Esophagus muscularis mucosa (tissue), 4 donors: ENCODE measurements around the gene HNRNPA2B1. TPM values are rescaled to one million over a fixed set of nuclear protein-coding genes. Genes with fewer than 3 reads are reported as not detected.
"Not testable (repeated sequence)": the region's sequence is repeated elsewhere in the genome, so short reads cannot be mapped to it uniquely, and the experiment has no call there.

Source experiments
- DNase-seq: peaks from one replicate; pipeline ENCODE4 v3.0.0-alpha.2; 2017; ENCODE audit errors: extremely low spot score
- H3K27ac ChIP-seq, 4 donors: fragments of 200-600 bp; sonication (generic); replicated peaks in 1 of 4; 1 replicate in 3 of 4; 2 replicates in 1 of 4; pipeline ENCODE4 v1.5.1; 2016 to 2019; ENCODE audit warnings: mild to moderate bottlenecking in 1 of 4
- H3K27me3 ChIP-seq, 4 donors: fragments of 200-600 bp; sonication (generic); one replicate each; pipeline versions ENCODE4 v1.5.1 to v1.6.0; 2016 to 2019
- H3K36me3 ChIP-seq, 4 donors: fragments of 200-600 bp; sonication (generic); one replicate each; pipeline ENCODE4 v1.5.1; 2016 to 2019
- H3K4me1 ChIP-seq, 4 donors: fragments of 200-600 bp; sonication (generic); one replicate each; pipeline ENCODE4 v1.5.1; 2016 to 2019
- H3K4me3 ChIP-seq, 4 donors: fragments of 200-600 bp; sonication (generic); 1 replicate in 2 of 4; 2 replicates in 2 of 4; pipeline ENCODE4 v1.5.1; 2016 to 2019; ENCODE audit warnings: mild to moderate bottlenecking in 4 of 4, moderate library complexity in 1 of 4
- H3K9me3 ChIP-seq, 4 donors: fragments of 200-600 bp; sonication (generic); 1 replicate in 3 of 4; 2 replicates in 1 of 4; pipeline ENCODE4 v1.5.1; 2016 to 2019
- EP300 ChIP-seq: sonication (generic); formaldehyde crosslinking; IDR thresholded peaks from one replicate; pipeline ENCODE4 v1.6.1; 2017; ENCODE audit warnings: antibody characterized with exemption
- POLR2A ChIP-seq: fragments of 450-650 bp; IDR thresholded peaks from one replicate; pipeline ENCODE4 v1.6.1; 2017; ENCODE audit warnings: antibody characterized with exemption, moderate library complexity, mild to moderate bottlenecking, low read depth
- POLR2AphosphoS5 ChIP-seq, 2 donors: sonication (generic); formaldehyde crosslinking; IDR thresholded peaks; one replicate each; pipeline ENCODE4 v1.6.1; 2017; ENCODE audit warnings: antibody characterized with exemption in 2 of 2
- WGBS: methylation state at CpG from one replicate; pipeline ENCODE4 v1.1.5; 2018; 5-methylcytosine and 5-hydroxymethylcytosine counted together
- intact Hi-C: fragments of 100-400 bp; cut with DNase I; formaldehyde crosslinking; loops from one replicate; pipeline ENCODE4 v1.15.1; 2023
- total RNA-seq, 4 donors: library from RNA; depleted of rRNA; stranded (reverse); fragments of >200 nt; gene quantifications; one replicate each; pipeline versions ENCODE4 v1.1.0 to v1.2.1, GENCODE V29; 2016
- TF ChIP-seq, protein P1 (sequence below), 3 experiments: fragments of 200-600 bp in 2 of 3; fragments of 450-650 bp in 1 of 3; sonication (generic) in 2 of 3; IDR thresholded peaks; one replicate each; pipeline ENCODE4 v1.5.1; 2017 to 2019; ENCODE audit warnings: antibody characterized with exemption in 3 of 3, mild to moderate bottlenecking in 2 of 3, moderate library complexity in 1 of 3

HNRNPA2B1 gene
- total RNA-seq, 4 donors from 2014 or later: 158 to 220 (median 202) TPM

DNA sequence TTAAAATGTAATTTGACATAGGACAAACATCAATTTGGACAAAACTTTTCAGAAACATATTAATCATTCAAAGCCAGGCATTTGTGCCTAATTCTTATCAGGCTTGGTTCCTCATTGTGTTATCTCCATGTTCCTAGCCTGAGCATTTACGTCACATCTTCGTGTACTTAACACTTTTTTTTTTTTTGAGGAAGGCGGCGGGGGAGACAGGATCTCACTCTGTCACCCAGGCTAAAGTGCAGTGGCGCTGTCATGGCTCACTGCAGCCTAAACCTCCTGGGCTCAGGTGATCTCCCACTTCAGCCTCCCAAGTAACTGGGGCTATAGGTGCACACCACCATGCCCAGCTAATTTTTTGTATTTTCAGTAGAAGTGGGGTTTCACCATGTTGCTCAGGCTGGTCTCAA lies 19.8 kb downstream of the HNRNPA2B1 start:
- TF ChIP-seq, protein P1, sequence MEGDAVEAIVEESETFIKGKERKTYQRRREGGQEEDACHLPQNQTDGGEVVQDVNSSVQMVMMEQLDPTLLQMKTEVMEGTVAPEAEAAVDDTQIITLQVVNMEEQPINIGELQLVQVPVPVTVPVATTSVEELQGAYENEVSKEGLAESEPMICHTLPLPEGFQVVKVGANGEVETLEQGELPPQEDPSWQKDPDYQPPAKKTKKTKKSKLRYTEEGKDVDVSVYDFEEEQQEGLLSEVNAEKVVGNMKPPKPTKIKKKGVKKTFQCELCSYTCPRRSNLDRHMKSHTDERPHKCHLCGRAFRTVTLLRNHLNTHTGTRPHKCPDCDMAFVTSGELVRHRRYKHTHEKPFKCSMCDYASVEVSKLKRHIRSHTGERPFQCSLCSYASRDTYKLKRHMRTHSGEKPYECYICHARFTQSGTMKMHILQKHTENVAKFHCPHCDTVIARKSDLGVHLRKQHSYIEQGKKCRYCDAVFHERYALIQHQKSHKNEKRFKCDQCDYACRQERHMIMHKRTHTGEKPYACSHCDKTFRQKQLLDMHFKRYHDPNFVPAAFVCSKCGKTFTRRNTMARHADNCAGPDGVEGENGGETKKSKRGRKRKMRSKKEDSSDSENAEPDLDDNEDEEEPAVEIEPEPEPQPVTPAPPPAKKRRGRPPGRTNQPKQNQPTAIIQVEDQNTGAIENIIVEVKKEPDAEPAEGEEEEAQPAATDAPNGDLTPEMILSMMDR (IDR thresholded peaks at IDR 0.05): no peak
- TF ChIP-seq POLR2AphosphoS5 (IDR thresholded peaks at IDR 0.05): peak in 1 of 2 donors; percentile 27
- Histone ChIP-seq H3K36me3 (peaks cover 0 to 9% (median 3%) of the 10 kb centered on the region in 4 donors), H3K4me1 (peaks cover 17 to 38% (median 21%) of the 10 kb centered on the region in 4 donors), H3K27ac (no peak overlapping the region), H3K4me3 (no peak overlapping the region), H3K9me3 (no peaks in the 10 kb centered on the region), H3K27me3 (no peaks in the 10 kb centered on the region)
- WGBS: 45% methylated on average over 5 of the region's 5 CpGs
- DNase-seq: no peak
- intact Hi-C loops: no loop called here

DNA sequence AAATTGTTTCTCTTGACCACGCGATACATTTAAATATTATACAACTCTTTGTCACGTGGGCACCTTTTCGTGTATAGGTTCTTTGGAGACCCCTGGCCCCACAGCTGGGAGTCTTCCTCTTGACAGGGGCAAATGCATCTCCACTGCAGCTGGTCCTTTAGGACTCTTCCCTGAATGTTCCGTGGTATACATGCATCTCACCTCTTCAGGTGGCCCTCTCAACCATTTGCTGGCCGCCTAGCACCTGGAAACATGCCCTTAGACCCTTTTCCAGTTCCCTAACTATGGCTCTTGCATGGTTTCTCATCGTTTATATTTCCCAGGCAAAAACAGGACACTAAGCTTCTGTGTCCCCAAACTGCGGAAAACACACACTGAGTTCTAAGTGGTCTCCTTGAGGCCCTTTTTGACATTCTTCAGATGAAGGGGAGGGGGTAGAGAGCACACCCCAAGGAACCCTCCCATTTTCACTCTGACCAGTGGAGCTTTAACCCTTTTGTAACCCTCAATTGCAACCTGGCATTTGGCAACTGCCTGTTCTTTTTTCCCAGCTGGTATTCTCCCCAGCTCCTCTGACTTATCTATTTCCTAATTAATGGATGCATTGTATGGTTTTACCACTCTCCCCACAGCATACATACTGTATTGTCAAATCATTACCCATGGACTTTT lies 20.6 kb downstream of the HNRNPA2B1 start:
- no peak overlapping the region for H3K4me3 ChIP-seq
- TF ChIP-seq POLR2AphosphoS5 (IDR thresholded peaks at IDR 0.05): peak in 1 of 2 donors; percentile 21
- TF ChIP-seq POLR2A: no peak
- TF ChIP-seq, protein P1 (IDR thresholded peaks at IDR 0.05): no peak
- no peak overlapping the region for H3K27ac ChIP-seq
- DNase-seq: no peak
- H3K27me3 ChIP-seq: no peaks in the 10 kb centered on the region
- intact Hi-C loops: no loop called here
- peaks cover 0 to 6% (median under 1%) of the 10 kb centered on the region in 4 donors for H3K36me3 ChIP-seq
- peaks cover 17 to 38% (median 21%) of the 10 kb centered on the region in 4 donors for H3K4me1 ChIP-seq
- H3K9me3 ChIP-seq: no peaks in the 10 kb centered on the region
- WGBS: 37% methylated on average over 8 of the region's 8 CpGs

DNA sequence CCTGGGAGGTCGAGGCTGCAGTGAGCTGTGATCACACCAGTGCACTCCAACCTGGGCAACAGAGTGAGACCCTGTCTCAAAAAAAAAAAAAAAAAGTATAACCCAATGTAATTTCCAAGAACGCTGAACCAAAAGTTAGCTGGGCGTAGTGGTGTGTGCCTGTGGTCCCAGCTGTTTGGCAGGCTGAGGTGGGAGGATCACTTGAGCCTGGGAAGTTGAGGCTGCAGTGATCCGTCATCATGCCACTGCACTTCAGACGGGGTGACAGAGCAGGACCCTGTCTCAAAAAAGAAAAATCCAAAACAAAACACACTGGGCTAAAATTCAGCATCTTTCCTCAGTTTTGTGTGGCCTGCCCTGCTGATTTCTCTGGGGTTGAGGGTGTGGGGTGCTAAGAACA lies 21.1 kb downstream of the HNRNPA2B1 start:
- intact Hi-C loops: no loop called here
- Histone ChIP-seq H3K36me3 (peaks cover 0 to 3% (median 0%) of the 10 kb centered on the region in 4 donors), H3K27ac (no peak overlapping the region), H3K4me1 (peaks cover 17 to 38% (median 21%) of the 10 kb centered on the region in 4 donors), H3K27me3 (no peaks in the 10 kb centered on the region), H3K4me3 (no peak overlapping the region), H3K9me3 (no peaks in the 10 kb centered on the region)
- no peak for TF ChIP-seq EP300
- WGBS: 58% methylated on average over 5 of the region's 5 CpGs
- DNase-seq: no peak

DNA sequence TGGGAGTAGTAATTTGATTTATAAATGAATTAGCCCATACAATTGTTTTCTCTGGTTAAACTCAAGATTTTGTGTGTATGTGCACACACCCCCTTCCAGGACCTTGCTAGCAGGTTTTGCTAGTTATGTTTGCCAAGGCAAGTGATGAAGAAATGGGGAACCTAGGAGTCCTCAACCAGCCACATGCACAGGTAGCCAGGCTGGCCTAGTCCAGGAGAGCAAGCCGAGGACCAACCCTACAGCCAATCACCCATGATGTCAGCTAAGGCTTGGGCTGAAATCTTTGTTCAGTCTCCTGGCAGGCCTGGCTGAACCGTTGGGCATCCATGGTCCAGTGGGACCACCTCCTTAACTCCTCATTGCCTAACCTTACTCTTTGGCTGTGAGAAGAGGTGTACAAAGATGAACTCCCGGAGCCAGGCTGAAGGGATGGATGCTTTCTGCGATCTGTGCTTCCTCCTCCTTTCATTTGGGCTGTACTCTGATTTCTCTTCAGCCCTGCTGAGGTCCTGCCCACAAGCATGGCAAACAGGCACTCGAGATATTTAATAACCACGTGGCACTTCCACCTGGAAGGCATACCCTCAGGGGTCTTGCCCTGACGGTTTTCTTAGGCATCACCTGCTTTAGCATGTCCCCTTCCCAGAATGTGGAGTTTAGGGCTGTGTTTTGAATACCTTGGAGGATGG lies 22.1 kb downstream of the HNRNPA2B1 start:
- no peak for TF ChIP-seq POLR2AphosphoS5 (IDR thresholded peaks at IDR 0.05)
- TF ChIP-seq POLR2A: no peak
- TF ChIP-seq EP300: no peak
- TF ChIP-seq, protein P1 (IDR thresholded peaks at IDR 0.05): no peak
- intact Hi-C loops: no loop called here
- Histone ChIP-seq H3K4me3 (no peak overlapping the region), H3K27ac (no peak overlapping the region), H3K4me1 (peaks cover 12 to 31% (median 16%) of the 10 kb centered on the region in 4 donors), H3K36me3 (peaks cover 0 to 5% (median 0%) of the 10 kb centered on the region in 4 donors), H3K9me3 (no peaks in the 10 kb centered on the region), H3K27me3 (no peaks in the 10 kb centered on the region)
- DNase-seq: no peak
- 96% methylated on average over 5 of the region's 7 CpGs for WGBS

DNA sequence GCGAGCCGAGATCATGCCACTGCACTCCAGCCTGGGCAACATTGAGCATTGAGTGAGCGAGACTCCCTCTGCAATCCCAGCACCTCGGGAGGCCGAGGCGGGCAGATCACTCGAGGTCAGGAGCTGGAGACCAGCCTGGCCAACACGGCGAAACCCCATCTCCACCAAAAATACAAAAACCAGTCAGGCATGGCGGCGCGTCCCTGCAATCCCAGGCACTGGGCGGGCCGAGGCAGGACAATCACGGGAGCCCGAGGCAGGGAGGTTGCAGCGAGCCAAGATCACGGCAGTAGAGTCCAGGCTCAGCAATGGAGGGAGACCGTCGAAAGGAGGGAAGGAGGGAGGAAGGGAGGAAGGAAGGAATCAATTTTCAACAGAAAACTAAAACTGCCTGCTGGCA lies 23.3 kb downstream of the HNRNPA2B1 start:
- WGBS: 88% methylated on average over 14 of the region's 20 CpGs
- H3K9me3 ChIP-seq, H3K27me3 ChIP-seq, H3K4me3 ChIP-seq, intact Hi-C loops, H3K36me3 ChIP-seq, DNase-seq, H3K27ac ChIP-seq: not testable (repeated sequence)
- peaks cover under 1 to 20% (median 5%) of the 10 kb centered on the region in 4 donors for H3K4me1 ChIP-seq

DNA sequence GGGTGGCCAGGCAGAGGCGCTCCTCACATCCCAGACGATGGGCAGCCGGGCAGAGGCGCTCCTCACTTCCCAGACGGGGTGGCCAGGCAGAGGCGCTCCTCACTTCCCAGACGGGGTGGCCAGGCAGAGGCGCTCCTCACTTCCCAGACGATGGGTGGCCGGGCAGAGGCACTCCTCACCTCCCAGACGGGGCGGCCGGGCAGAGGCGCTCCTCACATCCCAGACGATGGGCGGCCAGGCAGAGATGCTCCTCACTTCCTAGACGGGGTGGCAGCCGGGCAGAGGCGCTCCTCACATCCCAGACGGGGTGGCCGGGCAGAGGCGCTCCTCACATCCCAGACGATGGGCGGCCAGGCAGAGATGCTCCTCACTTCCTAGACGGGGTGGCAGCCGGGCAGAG lies 23.9 kb downstream of the HNRNPA2B1 start:
- H3K4me3 ChIP-seq, H3K9me3 ChIP-seq, H3K27me3 ChIP-seq, H3K36me3 ChIP-seq, DNase-seq, intact Hi-C loops, H3K27ac ChIP-seq: not testable (repeated sequence)
- H3K4me1 ChIP-seq: peaks cover 0 to 17% (median 3%) of the 10 kb centered on the region in 4 donors
- no CpG with 5 or more reads among the region's 26 CpGs for WGBS

DNA sequence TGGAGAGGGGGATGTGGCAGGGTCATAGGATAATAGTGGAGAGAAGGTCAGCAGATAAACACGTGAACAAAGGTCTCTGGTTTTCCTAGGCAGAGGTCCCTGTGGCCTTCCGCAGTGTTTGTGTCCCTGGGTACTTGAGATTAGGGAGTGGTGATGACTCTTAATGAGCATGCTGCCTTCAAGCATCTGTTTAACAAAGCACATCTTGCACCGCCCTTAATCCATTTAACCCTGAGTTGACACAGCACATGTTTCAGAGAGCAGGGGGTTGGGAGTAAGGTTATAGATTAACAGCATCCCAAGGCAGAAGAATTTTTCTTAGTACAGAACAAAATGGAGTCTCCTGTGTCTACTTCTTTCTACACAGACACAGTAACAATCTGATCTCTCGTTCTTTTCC lies 24.6 kb downstream of the HNRNPA2B1 start:
- H3K27ac ChIP-seq, H3K9me3 ChIP-seq, DNase-seq, intact Hi-C loops, H3K27me3 ChIP-seq, H3K4me3 ChIP-seq: not testable (repeated sequence)
- 78% methylated on average over 4 of the region's 4 CpGs for whole genome bisulfite sequencing
- Histone ChIP-seq H3K36me3 (peaks cover 0 to 11% (median 2%) of the 10 kb centered on the region in 4 donors), H3K4me1 (peaks cover 0 to 12% (median 3%) of the 10 kb centered on the region in 4 donors)
